GM12878 (cell line): ENCODE measurements around the gene SURF4. TPM values are rescaled to one million over a fixed set of nuclear protein-coding genes. Genes with fewer than 3 reads are reported as not detected.

Experiments used
- ASH2L ChIP-seq: fragments of 300-600, 200-600 bp; sonication (generic); IDR thresholded peaks from 2 replicates; pipeline ENCODE4 v1.6.1; 2017; ENCODE audit warnings: low read depth, mild to moderate bottlenecking, borderline replicate concordance
- BACH1 ChIP-seq: fragments of 450-650 bp; IDR thresholded peaks from 2 replicates; pipeline ENCODE4 v1.6.1; 2017; ENCODE audit warnings: mild to moderate bottlenecking, borderline replicate concordance
- BCL3 ChIP-seq: IDR thresholded peaks from 2 replicates; pipeline ENCODE4 v1.6.1; 2011; ENCODE audit warnings: borderline replicate concordance, low read depth, mild to moderate bottlenecking, moderate library complexity, low read length; ENCODE audit not compliant: insufficient read depth, poor library complexity, severe bottlenecking
- BHLHE40 ChIP-seq, 2 experiments: fragments of 450-650 bp in 1 of 2; IDR thresholded peaks; 2 replicates each; pipeline ENCODE4 v1.6.1; 2011 to 2017; ENCODE audit warnings: low read depth in 2 of 2, borderline replicate concordance in 1 of 2, improper control_type of control experiment in 1 of 2, low read length in 1 of 2, mild to moderate bottlenecking in 1 of 2
- BMI1 ChIP-seq: fragments of 450-650 bp; IDR thresholded peaks from 2 replicates; pipeline ENCODE4 v1.6.1; 2016; ENCODE audit warnings: mild to moderate bottlenecking, moderate library complexity, borderline replicate concordance
- CBFB ChIP-seq: IDR thresholded peaks from 2 replicates; pipeline ENCODE4 v1.6.1; 2016; ENCODE audit warnings: antibody characterized with exemption, low read depth
- FOXM1 ChIP-seq: IDR thresholded peaks from 2 replicates; pipeline ENCODE4 v1.6.1; 2012; ENCODE audit warnings: low read depth, mild to moderate bottlenecking, inconsistent platforms, low read length, moderate library complexity
- KLF5 ChIP-seq: fragments of 450-650 bp; IDR thresholded peaks from 2 replicates; pipeline ENCODE4 v1.6.1; 2014; ENCODE audit warnings: mild to moderate bottlenecking; ENCODE audit not compliant: partially characterized antibody
- MEF2B ChIP-seq: fragments of 450-650 bp; IDR thresholded peaks from 2 replicates; pipeline ENCODE4 v1.6.1; 2018; ENCODE audit warnings: mild to moderate bottlenecking, moderate library complexity; ENCODE audit not compliant: partially characterized antibody, poor library complexity, severe bottlenecking
- REST ChIP-seq: IDR thresholded peaks from 2 replicates; pipeline ENCODE4 v1.6.1; 2012; ENCODE audit warnings: mild to moderate bottlenecking, low read depth, low read length
- TARDBP ChIP-seq: IDR thresholded peaks from 2 replicates; pipeline ENCODE4 v1.6.1; 2016; ENCODE audit warnings: borderline replicate concordance
- ZBED1 ChIP-seq: IDR thresholded peaks from 2 replicates; pipeline ENCODE4 v1.6.1; 2016; ENCODE audit warnings: borderline replicate concordance
- ZBTB40 ChIP-seq: fragments of 450-650 bp; IDR thresholded peaks from 2 replicates; pipeline ENCODE4 v1.6.1; 2016; ENCODE audit warnings: mild to moderate bottlenecking, moderate library complexity, borderline replicate concordance
- ZNF592 ChIP-seq: fragments of 450-650 bp; IDR thresholded peaks from 2 replicates; pipeline ENCODE4 v1.6.1; 2017; ENCODE audit warnings: mild to moderate bottlenecking, moderate library complexity
- ZNF622 ChIP-seq: fragments of 450-650 bp; IDR thresholded peaks from 2 replicates; pipeline ENCODE4 v1.6.1; 2017; ENCODE audit warnings: mild to moderate bottlenecking, inconsistent platforms
- polyA plus RNA-seq, 11 experiments: library from polyadenylated mRNA; depleted of rRNA in 4 of 11; unstranded in 6 of 11; stranded (reverse) in 5 of 11; fragments of >200 nt; fragmentation: Nextera tagmentation in 4 of 11; fragmentation: Illumina TruSeq in 1 of 11; extraction: Ambion mirVana in 4 of 11; extraction: Trizol in 1 of 11; gene quantifications; 1 replicate in 1 of 11; 2 replicates in 10 of 11; pipeline versions ENCODE4 v1.2.1 to v1.2.3, GENCODE V29; 2011 to 2016; ENCODE audit warnings: inconsistent platforms in 2 of 11, missing spikeins in 2 of 11, low read depth in 1 of 11
- total RNA-seq, 4 experiments: library from RNA; depleted of rRNA in 3 of 4; stranded (reverse); fragments of >200 nt in 3 of 4; fragmentation: Illumina TruSeq in 1 of 4; extraction: Trizol in 1 of 4; gene quantifications; 2 replicates each; pipeline versions ENCODE4 v1.2.1 to v1.2.3, GENCODE V29; 2013 to 2021

Gene SURF4
- total and polyA plus RNA-seq, 10 of the 15 experiments (the other 5 are each of a cell fraction or from before 2014, with no cell fraction given) = 6.4 to 134 (median 78.7) TPM

- TF ChIP-seq ZNF592 (no peak), FOXM1 (peak; percentile 78), KLF5 (peak; percentile 93), ZBED1 (peak; percentile 90), ZNF622 (no peak), CBFB (peak; percentile 99; the same call in 1 of the 2 replicates), REST (peak; percentile 56; the same call in 1 of the 2 replicates), TARDBP (0 out of 2 replicates have a peak, but pooled peaks have one; percentile 45), BMI1 (no peak), ASH2L (peak; percentile 98), BHLHE40 (IDR thresholded peaks at IDR 0.05; ENCODE audit: borderline replicate concordance in 1 of 2, low read depth in 2 of 2, low read length in 1 of 2) (peak; percentile 46 to 67; a peak in 2 of 4 replicates), BACH1 (peak; percentile 76; the same call in 1 of the 2 replicates), BCL3 (peak; percentile 10), MEF2B (no peak), ZBTB40 (peak; percentile 72; the same call in 1 of the 2 replicates)
Observed at GRCh38 chr9:133347985-133348717, 27.7 kb downstream of the SURF4 start, which contains the start of the genes MED22 and RPL7A (continued).
